Retinal pigment epithelial cell (primary cell): ENCODE results near the gene MYL12A.

Experiments
- DNase-seq: peaks from one replicate; pipeline ENCODE4 v3.0.0-alpha.2; 2010; ENCODE audit warnings: low read depth
- H3K4me3 ChIP-seq: 2 replicates; pipeline ENCODE4 v1.5.1; 2011; ENCODE audit warnings: mild to moderate bottlenecking, low read length, control low read depth, moderate library complexity
- CTCF ChIP-seq: conservative IDR thresholded peaks from 2 replicates; pipeline ENCODE4 v1.5.1; 2011; ENCODE audit warnings: low read depth, low read length, control low read depth, inconsistent platforms

Gene MYL12A

DNA sequence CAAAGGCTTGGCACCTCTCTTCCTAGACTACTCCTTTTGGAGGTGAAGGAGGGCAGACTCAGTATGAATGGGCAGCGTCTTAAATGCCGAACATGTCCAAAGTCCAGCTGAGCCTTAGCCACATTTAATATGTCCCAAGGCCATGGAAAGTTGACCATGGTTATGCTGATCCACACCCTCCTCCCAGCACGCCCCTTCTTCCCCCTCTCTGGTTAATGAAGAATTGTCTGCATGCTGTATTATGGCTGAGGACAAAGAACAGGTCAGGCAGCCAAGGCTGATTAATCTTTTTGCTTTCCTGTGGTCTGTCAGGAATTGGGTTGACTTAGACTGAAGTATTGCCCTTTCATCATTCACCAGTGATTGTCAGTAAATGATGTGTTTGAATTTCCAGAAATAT, 22.0 kb upstream of the MYL12A start:
- TF ChIP-seq CTCF: no peak
- no peak for DNase-seq
- no peak overlapping the region for H3K4me3 ChIP-seq

DNA sequence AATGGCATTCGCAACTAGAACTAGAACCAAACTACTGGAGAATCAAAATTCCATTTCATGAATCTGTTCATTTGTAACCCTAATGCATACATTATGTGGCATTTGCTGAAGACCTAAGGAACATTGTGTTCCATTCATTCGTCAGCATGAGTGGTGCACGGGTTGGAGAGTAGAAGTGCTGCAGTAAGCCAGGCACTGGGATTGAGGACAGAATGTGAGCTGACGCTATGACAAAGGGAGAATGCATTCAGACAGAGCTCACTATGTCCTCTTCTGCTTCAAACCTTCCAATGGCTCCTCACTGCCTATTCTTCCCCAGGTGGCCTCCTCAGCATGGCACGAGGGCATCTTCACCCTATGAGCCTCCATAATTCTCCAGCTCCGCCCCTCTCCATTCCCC, 21.6 kb upstream of the MYL12A start:
- no peak overlapping the region for H3K4me3 ChIP-seq
- DNase-seq: no peak
- no peak for TF ChIP-seq CTCF

DNA sequence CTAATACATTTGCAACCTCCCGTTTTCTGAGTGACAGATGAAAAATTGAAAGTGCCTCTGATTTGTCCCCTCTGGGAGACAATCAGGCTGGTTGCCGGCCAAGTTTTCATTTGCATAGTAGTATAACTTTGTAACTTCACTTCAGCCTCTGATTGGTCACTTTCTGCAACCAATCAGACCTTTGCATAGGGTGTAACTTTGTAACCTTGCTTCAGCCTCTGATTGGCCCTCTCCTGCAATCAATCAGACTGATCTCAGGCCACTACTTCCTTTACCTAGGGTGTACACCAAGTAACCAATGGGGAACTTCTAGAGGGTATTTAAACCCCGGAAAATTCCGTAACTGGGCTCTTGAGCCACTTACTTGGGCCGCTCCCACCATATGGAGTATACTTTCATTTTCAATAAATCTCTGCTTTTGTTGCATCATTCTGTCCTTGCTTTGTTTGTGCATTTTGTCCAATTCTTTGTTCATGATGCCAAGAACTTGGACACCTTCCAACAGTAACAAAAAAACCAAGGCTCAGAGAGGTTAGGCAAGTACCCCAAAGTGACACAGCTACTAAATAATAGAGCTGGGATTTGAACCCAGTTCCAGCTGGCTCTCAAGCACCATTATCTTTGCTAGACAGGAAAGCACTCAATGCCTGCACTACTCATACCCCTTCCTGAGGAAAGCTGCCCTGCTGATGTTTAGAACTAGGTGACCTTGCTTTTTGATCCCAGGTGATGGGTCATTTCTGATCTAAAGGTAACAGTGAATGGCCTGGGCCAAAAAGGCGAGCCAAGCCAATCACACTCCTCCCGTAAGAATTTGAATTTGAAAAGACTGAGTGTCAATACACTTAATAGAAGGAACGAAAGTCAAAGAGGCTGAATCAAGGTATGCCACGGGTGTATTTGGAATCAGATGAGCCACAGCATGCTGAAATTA, 16.9 kb upstream of the MYL12A start:
- DNase-seq: no peak
- TF ChIP-seq CTCF: no peak
- no peak overlapping the region for H3K4me3 ChIP-seq

- DNase-seq: no peak
- TF ChIP-seq CTCF: no peak
- H3K4me3 ChIP-seq: no peak overlapping the region
Observed at GRCh38 chr18:3233004-3233403, 14.6 kb upstream of the MYL12A start.

DNA sequence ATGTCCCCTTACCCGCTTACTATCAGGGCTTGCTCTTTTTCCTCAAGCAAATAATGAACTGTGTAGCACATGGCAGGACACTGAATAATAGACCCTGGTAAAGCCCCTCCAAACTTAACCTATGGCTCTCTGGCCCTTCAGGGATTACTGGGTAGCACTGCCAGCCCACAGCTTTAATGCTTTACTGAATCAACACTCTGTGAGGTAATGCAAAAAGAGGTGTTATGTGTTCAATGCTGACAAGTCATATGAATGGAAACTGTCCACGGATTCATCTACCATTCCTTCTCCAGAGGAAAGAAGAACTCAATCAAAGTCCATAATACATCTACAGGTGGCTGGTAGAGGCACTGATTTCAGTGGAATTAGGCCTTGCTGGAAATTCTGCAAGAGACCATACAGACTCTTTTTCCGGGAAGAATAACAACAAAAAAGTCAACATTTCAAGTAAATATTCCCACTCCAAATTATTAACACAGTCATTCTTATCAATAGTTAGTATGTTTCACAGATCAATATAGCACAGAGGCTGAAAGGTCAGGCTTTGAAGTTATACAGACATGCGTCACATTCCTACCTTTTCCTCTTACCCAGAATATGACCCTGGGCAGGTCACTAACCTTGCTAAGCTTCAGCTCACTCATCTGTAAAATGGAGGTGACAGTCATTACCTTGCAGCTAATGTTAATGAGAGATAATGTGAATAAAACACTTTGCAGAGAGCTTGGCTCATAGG, 14.0 kb upstream of the MYL12A start:
- DNase-seq: no peak
- no peak for TF ChIP-seq CTCF
- H3K4me3 ChIP-seq: no peak overlapping the region

DNA sequence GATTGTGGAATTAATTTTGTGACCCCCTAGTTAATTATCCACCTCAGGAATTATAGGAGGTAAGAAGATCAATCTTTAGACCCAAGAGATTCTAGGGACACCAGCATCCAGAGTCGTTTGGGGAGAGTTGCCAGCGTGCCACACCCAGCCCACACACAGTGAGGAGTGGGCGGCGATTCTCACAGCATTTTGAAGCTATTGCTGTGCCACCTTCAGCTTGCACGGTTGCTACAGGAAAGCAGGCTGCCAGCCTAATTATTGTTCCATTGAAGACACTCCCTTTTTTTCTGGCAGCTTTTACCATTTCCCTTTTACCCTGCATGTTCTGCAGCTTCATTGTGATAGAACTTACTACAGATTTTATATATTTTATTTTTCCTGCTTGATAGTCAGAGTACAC, 13.1 kb upstream of the MYL12A start:
- TF ChIP-seq CTCF: no peak
- no peak overlapping the region for H3K4me3 ChIP-seq
- no peak for DNase-seq
